ENCODE measurements around the gene PIP5K1A.
"Not testable (repeated sequence)": the region's sequence is repeated elsewhere in the genome, so short reads cannot be mapped to it uniquely, and the experiment has no call there.

Gene PIP5K1A

GRCh38 chr1:151192047-151192446, 6.3 kb upstream of the PIP5K1A start:
- DNase-seq, result no peak

GRCh38 chr1:151193304-151193703, 5.0 kb upstream of the PIP5K1A start:
- no peak for DNase-seq

- no peak for DNase-seq
Measured at GRCh38 chr1:151193856-151194255, 4.5 kb upstream of the PIP5K1A start.

- peak; percentile 9 to 30 for DNase-seq
Measured at GRCh38 chr1:151194894-151195594, 3.3 kb upstream of the PIP5K1A start.

- peak; percentile 44 for DNase-seq
Measured at GRCh38 chr1:151196292-151196800, 2.0 kb upstream of the PIP5K1A start.

GRCh38 chr1:151197863-151198253, 494 bp upstream of the PIP5K1A start:
- no peak for DNase-seq

- DNase-seq, result peak; percentile 21 to 30
Measured at GRCh38 chr1:151199873-151200581, 1.7 kb downstream of the PIP5K1A start.

- DNase-seq, result not testable (repeated sequence)
Measured at GRCh38 chr1:151205381-151205965, 7.1 kb downstream of the PIP5K1A start.

GRCh38 chr1:151210830-151211229, 12.5 kb downstream of the PIP5K1A start:
- no peak for DNase-seq

- DNase-seq, result no peak
Measured at GRCh38 chr1:151211972-151212705, 13.8 kb downstream of the PIP5K1A start.

- DNase-seq, result no peak
Measured at GRCh38 chr1:151213560-151213959, 15.2 kb downstream of the PIP5K1A start.

- DNase-seq, result no peak
Measured at GRCh38 chr1:151221616-151222015, 23.3 kb downstream of the PIP5K1A start.

- no peak for DNase-seq
Measured at GRCh38 chr1:151222130-151222529, 23.8 kb downstream of the PIP5K1A start.

- DNase-seq, result no peak
Measured at GRCh38 chr1:151235235-151235634, 36.9 kb downstream of the PIP5K1A start.

GRCh38 chr1:151237678-151238466, 39.5 kb downstream of the PIP5K1A start:
- DNase-seq, result no peak

- no peak for DNase-seq
Measured at GRCh38 chr1:151238467-151238739, 40.1 kb downstream of the PIP5K1A start.

- DNase-seq, result no peak
Measured at GRCh38 chr1:151242442-151242841, 44.1 kb downstream of the PIP5K1A start.

GRCh38 chr1:151243683-151244216, 45.4 kb downstream of the PIP5K1A start:
- DNase-seq, result no peak

GRCh38 chr1:151246786-151247185, 48.4 kb downstream of the PIP5K1A start:
- no peak for DNase-seq

- DNase-seq, result peak; percentile 55 to 64
Measured at GRCh38 chr1:151251656-151252470, 53.5 kb downstream of the PIP5K1A start.

All from activated CD4-positive, alpha-beta T cell treated with anti-CD3 and anti-CD28 coated beads, Interleukin-2, amount 50 U/mL, for 4 hours (primary cell).